ENCODE measurements around the gene HLA-DMA.

GRCh38 chr6:32963866-32964265 is 11.0 kb upstream of the HLA-DMA start:
- TF ChIP-seq CTCF (IDR thresholded peaks at IDR 0.05) (no peak), POLR2A (IDR thresholded peaks at IDR 0.05) (no peak), POLR2AphosphoS5 (IDR thresholded peaks at IDR 0.05) (no peak)
